COLO668 (cell line): ENCODE results near the gene TUBGCP5.

ENCODE experiments used
- DNase-seq: peaks from one replicate; lab custom pipeline; 2025; ENCODE audit not compliant: unreplicated experiment; lab: John Stamatoyannopoulos, UW

The TUBGCP5 gene

GRCh38 chr15:22954798-22955543 is 84.4 kb downstream of the TUBGCP5 start:
- DNase-seq, result no peak

GRCh38 chr15:22954326-22954725 is 85.0 kb downstream of the TUBGCP5 start:
- no peak for DNase-seq

- no peak for DNase-seq
Observed at GRCh38 chr15:22952796-22953579, 86.4 kb downstream of the TUBGCP5 start.

- DNase-seq, result no peak
Observed at GRCh38 chr15:22951381-22952280, 87.7 kb downstream of the TUBGCP5 start.

GRCh38 chr15:22951031-22951380 is 88.4 kb downstream of the TUBGCP5 start:
- no peak for DNase-seq

- no peak for DNase-seq
Observed at GRCh38 chr15:22950256-22950990, 88.9 kb downstream of the TUBGCP5 start.
